Left ventricle myocardium inferior (tissue), 1 donor: ENCODE data around the gene RGP1. TPM values are rescaled to one million over a fixed set of nuclear protein-coding genes. Genes with fewer than 3 reads are reported as not detected.

Source experiments
- DNase-seq: peaks from one replicate; pipeline ENCODE4 v3.0.0-alpha.2; 2020
- H3K27ac ChIP-seq: fragments of 200-600 bp; replicated peaks from 2 replicates; pipeline ENCODE4 v1.8.0; 2021
- H3K27me3 ChIP-seq: fragments of 200-600 bp; 2 replicates; pipeline ENCODE4 v1.8.0; 2021; ENCODE audit warnings: low read depth
- H3K36me3 ChIP-seq: fragments of 200-600 bp; 2 replicates; pipeline ENCODE4 v1.8.0; 2021
- H3K4me1 ChIP-seq: fragments of 200-600 bp; 2 replicates; pipeline ENCODE4 v1.8.0; 2021
- H3K4me3 ChIP-seq: fragments of 200-600 bp; 2 replicates; pipeline ENCODE4 v1.8.0; 2021; ENCODE audit warnings: mild to moderate bottlenecking, moderate library complexity
- H3K9me3 ChIP-seq: fragments of 200-600 bp; replicated peaks from 2 replicates; pipeline ENCODE4 v1.8.0; 2021
- CTCF ChIP-seq: fragments of 200-600 bp; IDR thresholded peaks from 2 replicates; pipeline ENCODE4 v1.8.0; 2021; ENCODE audit warnings: antibody characterized with exemption, mild to moderate bottlenecking, borderline replicate concordance
- intact Hi-C: fragments of 100-400 bp; cut with micrococcal nuclease; formaldehyde crosslinking; loops from one replicate; pipeline ENCODE4 v1.11.0; 2022
- total RNA-seq: library from RNA; stranded (reverse); fragmentation: NEBNext Ultra II Directional; extraction: Animal tissue kit (Norgen Biotek cat#: 25700); gene quantifications from one replicate; pipeline ENCODE4 v1.2.1, GENCODE V29; 2021
- donor health status: DM: no; HTN: yes; CAD: no; lungs with severe emphysema.

Gene RGP1
- total RNA-seq, 1 donor from 2014 or later = 30.2 TPM

GRCh38 chr9:35745569-35745968 lies 3.5 kb upstream of the RGP1 start:
- H3K36me3 ChIP-seq = peaks cover 53% of the 10 kb centered on the region
- intact Hi-C loops = no loop called here
- H3K9me3 ChIP-seq = no peaks in the 10 kb centered on the region
- H3K4me1 ChIP-seq = peaks cover 80% of the 10 kb centered on the region
- H3K27me3 ChIP-seq = no peaks in the 10 kb centered on the region
- H3K4me3 ChIP-seq = peak overlapping the region; percentile 80
- no peak for TF ChIP-seq CTCF
- no peak for DNase-seq
- peak overlapping the region; percentile 34 for H3K27ac ChIP-seq

- DNase-seq = no peak
- Histone ChIP-seq H3K4me3 (peak overlapping the region; percentile 80), H3K9me3 (no peaks in the 10 kb centered on the region), H3K27me3 (no peaks in the 10 kb centered on the region), H3K36me3 (peaks cover 54% of the 10 kb centered on the region), H3K27ac (peak overlapping the region; percentile 95), H3K4me1 (peaks cover 87% of the 10 kb centered on the region)
- intact Hi-C loops = no loop called here
- TF ChIP-seq CTCF = no peak
Measured at GRCh38 chr9:35746583-35746982, 2.5 kb upstream of the RGP1 start.

GRCh38 chr9:35748242-35748857 lies 737 bp upstream of the RGP1 start:
- DNase-seq = no peak
- no peaks in the 10 kb centered on the region for H3K27me3 ChIP-seq
- H3K36me3 ChIP-seq = peaks cover 53% of the 10 kb centered on the region
- intact Hi-C loops = no loop called here
- peak overlapping the region; percentile 80 for H3K4me3 ChIP-seq
- H3K27ac ChIP-seq = peak overlapping the region; percentile 95
- no peaks in the 10 kb centered on the region for H3K9me3 ChIP-seq
- no peak for TF ChIP-seq CTCF
- peaks cover 77% of the 10 kb centered on the region for H3K4me1 ChIP-seq

- H3K36me3 ChIP-seq = peaks cover 53% of the 10 kb centered on the region
- no peak for DNase-seq
- intact Hi-C loops = no loop called here
- peaks cover 63% of the 10 kb centered on the region for H3K4me1 ChIP-seq
- no peaks in the 10 kb centered on the region for H3K9me3 ChIP-seq
- no peaks in the 10 kb centered on the region for H3K27me3 ChIP-seq
- H3K27ac ChIP-seq = peak overlapping the region; percentile 95
- TF ChIP-seq CTCF = no peak
- H3K4me3 ChIP-seq = peak overlapping the region; percentile 80
Measured at GRCh38 chr9:35749515-35750255, 598 bp downstream of the RGP1 start.

DNA sequence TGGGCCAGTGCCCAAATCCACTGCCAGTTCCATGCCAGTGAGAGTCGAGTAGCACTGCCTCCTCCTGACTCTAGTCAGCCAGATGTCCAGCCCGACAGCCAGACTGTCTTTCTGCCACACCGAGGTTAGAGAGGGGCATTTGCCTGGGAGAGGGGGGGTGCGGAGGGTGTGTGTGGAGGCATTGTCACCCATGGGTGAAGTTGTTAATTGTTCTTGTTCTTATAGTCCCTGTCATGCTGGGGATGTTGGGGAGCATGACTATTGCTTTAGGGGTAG lies 1.1 kb downstream of the RGP1 start:
- Histone ChIP-seq H3K4me3 (peak overlapping the region; percentile 80), H3K4me1 (peaks cover 58% of the 10 kb centered on the region), H3K27ac (peak overlapping the region; percentile 95), H3K9me3 (no peaks in the 10 kb centered on the region), H3K36me3 (peaks cover 52% of the 10 kb centered on the region), H3K27me3 (no peaks in the 10 kb centered on the region)
- intact Hi-C loops = no loop called here
- no peak for TF ChIP-seq CTCF
- DNase-seq = no peak
